H1 (cell line): ENCODE results near the gene CCDC159. TPM values are rescaled to one million over a fixed set of nuclear protein-coding genes. Genes with fewer than 3 reads are reported as not detected.

Experiments
- CTCF ChIA-PET: fragments of 300-600 bp; sonication (Branson Sonifier 250); formaldehyde crosslinking; loops from one replicate; lab custom pipeline; 2021; ENCODE audit not compliant: partially characterized antibody; lab: Charles Lee
- POLR2A ChIA-PET: fragments of 300-600 bp; sonication (Branson Sonifier 250); formaldehyde crosslinking; loops from one replicate; lab custom pipeline; 2021; ENCODE audit warnings: inconsistent platforms; ENCODE audit not compliant: partially characterized antibody; lab: Charles Lee
- DNase-seq, 2 experiments: peaks; one replicate each; pipeline versions ENCODE4 v3.0.0 to v3.0.0-alpha.2; 2010 to 2022; ENCODE audit warnings: low spot score in 2 of 2, low read depth in 1 of 2, mixed read lengths in 1 of 2
- FAIRE-seq: peaks from 2 replicates; lab custom pipeline; 2011; peaks lifted over from hg19 to GRCh38; lab: Jason Lieb, UNC
- H2AFZ ChIP-seq: 2 replicates; pipeline ENCODE4 v1.8.1; 2012; ENCODE audit warnings: low read length, inconsistent platforms
- H2AK5ac ChIP-seq: 2 replicates; pipeline ENCODE4 v1.6.1; 2013; ENCODE audit warnings: low read depth, low read length
- H2BK120ac ChIP-seq: replicated peaks from 2 replicates; pipeline ENCODE3; 2013; ENCODE audit warnings: low read depth, low read length, inconsistent platforms
- H2BK12ac ChIP-seq: 2 replicates; pipeline ENCODE4 v1.6.1; 2013; ENCODE audit warnings: low read depth, low read length
- H2BK15ac ChIP-seq: 2 replicates; pipeline ENCODE4 v1.6.1; 2013; ENCODE audit warnings: low read length
- H2BK20ac ChIP-seq: 2 replicates; pipeline ENCODE4 v1.6.1; 2013; ENCODE audit warnings: low read length
- H2BK5ac ChIP-seq: 2 replicates; pipeline ENCODE4 v1.6.1; 2013; ENCODE audit warnings: low read depth, low read length
- H3K14ac ChIP-seq: 2 replicates; pipeline ENCODE4 v1.6.1; 2013; ENCODE audit warnings: inconsistent platforms; ENCODE audit not compliant: insufficient read length
- H3K18ac ChIP-seq: 2 replicates; pipeline ENCODE4 v1.6.1; 2013; ENCODE audit warnings: low read length; ENCODE audit errors: extremely low read depth
- H3K23ac ChIP-seq: 2 replicates; pipeline ENCODE4 v1.6.1; 2013; ENCODE audit warnings: inconsistent platforms; ENCODE audit not compliant: insufficient read length
- H3K23me2 ChIP-seq: 2 replicates; pipeline ENCODE4 v1.6.1; 2013; ENCODE audit warnings: low read depth, low read length
- H3K27ac ChIP-seq: 2 replicates; pipeline ENCODE4 v1.6.1; 2011; ENCODE audit warnings: low read depth, low read length, inconsistent platforms
- H3K27me3 ChIP-seq, 4 experiments: replicated peaks in 1 of 4; 1 replicate in 1 of 4; 2 replicates in 3 of 4; pipeline versions ENCODE4 v1.6.1 to v1.8.1; 2011 to 2013; ENCODE audit warnings: low read length in 3 of 4, mild to moderate bottlenecking in 3 of 4, inconsistent platforms in 2 of 4, mixed read lengths in 2 of 4, moderate library complexity in 1 of 4; ENCODE audit not compliant: control insufficient read depth in 3 of 4, insufficient read depth in 3 of 4; ENCODE audit errors: extremely low read depth in 1 of 4
- H3K36me3 ChIP-seq, 4 experiments: 2 replicates each; pipeline versions ENCODE4 v1.6.1 to v1.8.1; 2011 to 2013; ENCODE audit warnings: mild to moderate bottlenecking in 4 of 4, low read length in 3 of 4, moderate library complexity in 2 of 4, control low read depth in 1 of 4, inconsistent platforms in 1 of 4; ENCODE audit not compliant: insufficient read depth in 4 of 4, control insufficient read depth in 2 of 4
- H3K4ac ChIP-seq: replicated peaks from 2 replicates; pipeline ENCODE3; 2013; ENCODE audit warnings: low read length, low read depth, mixed read lengths, inconsistent platforms; ENCODE audit not compliant: insufficient read length
- H3K4me1 ChIP-seq, 4 experiments: replicated peaks in 1 of 4; 1 replicate in 1 of 4; 2 replicates in 3 of 4; pipeline versions ENCODE4 v1.6.1 to v1.8.1; 2011 to 2013; ENCODE audit warnings: low read length in 3 of 4, inconsistent platforms in 2 of 4, mixed read lengths in 1 of 4; ENCODE audit not compliant: insufficient read depth in 4 of 4, control insufficient read depth in 3 of 4
- H3K4me2 ChIP-seq, 2 experiments: 2 replicates each; pipeline versions ENCODE4 v1.6.1 to v1.8.1; 2011 to 2013; ENCODE audit warnings: low read depth in 2 of 2, low read length in 2 of 2, control low read depth in 1 of 2, inconsistent platforms in 1 of 2, mild to moderate bottlenecking in 1 of 2; ENCODE audit not compliant: insufficient read depth in 1 of 2
- H3K4me3 ChIP-seq, 4 experiments: fragments of 200-600, 300-600 bp in 1 of 4; sonication (generic), shearing (Covaris generic), sonication (Bioruptor Twin) in 1 of 4; 2 replicates each; pipeline versions ENCODE4 v1.5.1 to v1.8.1; 2011 to 2016; ENCODE audit warnings: low read length in 4 of 4, low read depth in 3 of 4, control low read depth in 2 of 4, inconsistent platforms in 2 of 4, mild to moderate bottlenecking in 2 of 4, mixed read lengths in 1 of 4, moderate library complexity in 1 of 4; ENCODE audit not compliant: insufficient read depth in 2 of 4; ENCODE audit errors: extremely low read depth in 1 of 4
- H3K56ac ChIP-seq: replicated peaks from 2 replicates; pipeline ENCODE3; 2013; ENCODE audit warnings: low read depth, mild to moderate bottlenecking, mixed read lengths, low read length, inconsistent platforms; ENCODE audit not compliant: insufficient read length
- H3K79me1 ChIP-seq: 2 replicates; pipeline ENCODE4 v1.6.1; 2013; ENCODE audit warnings: low read depth, low read length, control low read depth
- H3K79me2 ChIP-seq, 2 experiments: 2 replicates each; pipeline versions ENCODE4 v1.6.1 to v1.8.1; 2012 to 2013; ENCODE audit warnings: low read length in 2 of 2, mild to moderate bottlenecking in 2 of 2, inconsistent platforms in 1 of 2; ENCODE audit not compliant: insufficient read depth in 2 of 2, control insufficient read depth in 1 of 2
- H3K9ac ChIP-seq, 4 experiments: replicated peaks in 1 of 4; 1 replicate in 1 of 4; 2 replicates in 3 of 4; pipeline versions ENCODE4 v1.6.1 to v1.8.1; 2011 to 2013; ENCODE audit warnings: low read depth in 3 of 4, low read length in 3 of 4, control low read depth in 2 of 4, mild to moderate bottlenecking in 2 of 4, moderate library complexity in 2 of 4, inconsistent platforms in 1 of 4; ENCODE audit errors: extremely low read depth in 1 of 4
- H3K9me3 ChIP-seq, 2 experiments: 2 replicates each; pipeline versions ENCODE4 v1.6.1 to v1.8.1; 2012 to 2013; ENCODE audit warnings: mild to moderate bottlenecking in 2 of 2, moderate library complexity in 2 of 2, control low read depth in 1 of 2, inconsistent platforms in 1 of 2, low read depth in 1 of 2, low read length in 1 of 2, mixed read lengths in 1 of 2; ENCODE audit not compliant: insufficient read depth in 2 of 2
- H4K20me1 ChIP-seq, 2 experiments: replicated peaks in 1 of 2; 2 replicates each; pipeline versions ENCODE3 to v1.8.1; 2011 to 2013; ENCODE audit warnings: inconsistent platforms in 2 of 2, low read length in 2 of 2, mild to moderate bottlenecking in 1 of 2; ENCODE audit not compliant: insufficient read depth in 2 of 2, control insufficient read depth in 1 of 2
- H4K5ac ChIP-seq: 2 replicates; pipeline ENCODE4 v1.6.1; 2013; ENCODE audit warnings: low read length, low read depth, mixed read lengths, inconsistent platforms; ENCODE audit not compliant: insufficient read length
- H4K8ac ChIP-seq: 2 replicates; pipeline ENCODE4 v1.8.0; 2013; ENCODE audit warnings: mild to moderate bottlenecking, moderate library complexity, low read length, inconsistent platforms; ENCODE audit not compliant: insufficient read depth; ENCODE audit errors: extremely low read depth
- H4K91ac ChIP-seq: replicated peaks from 2 replicates; pipeline ENCODE3; 2013; ENCODE audit warnings: low read length, mixed read lengths, inconsistent platforms; ENCODE audit not compliant: insufficient read length
- BCL11A ChIP-seq, 2 experiments: IDR thresholded peaks; one replicate each; pipeline ENCODE4 v1.6.1; 2011; ENCODE audit warnings: low read depth in 2 of 2, low read length in 2 of 2, mild to moderate bottlenecking in 2 of 2
- CEBPB ChIP-seq: IDR thresholded peaks from 2 replicates; pipeline ENCODE4 v1.6.1; 2012; ENCODE audit warnings: low read depth, low read length
- CREB1 ChIP-seq: IDR thresholded peaks from 2 replicates; pipeline ENCODE4 v1.6.1; 2012; ENCODE audit warnings: inconsistent platforms
- FOSL1 ChIP-seq: IDR thresholded peaks from 2 replicates; pipeline ENCODE4 v1.6.1; 2011; ENCODE audit warnings: mild to moderate bottlenecking, low read depth, low read length, moderate library complexity; ENCODE audit not compliant: insufficient read depth
- KDM5A ChIP-seq: fragments of 200-600 bp; IDR thresholded peaks from 2 replicates; pipeline ENCODE4 v1.7.1; 2012; ENCODE audit warnings: mild to moderate bottlenecking, low read length, inconsistent platforms, mixed read lengths
- MAX ChIP-seq: IDR thresholded peaks from 2 replicates; pipeline ENCODE4 v1.6.1; 2012; ENCODE audit warnings: inconsistent platforms
- NRF1 ChIP-seq: IDR thresholded peaks from 2 replicates; pipeline ENCODE4 v1.6.1; 2011; ENCODE audit warnings: mild to moderate bottlenecking, low read depth, low read length, improper control_type of control experiment
- RAD21 ChIP-seq, 2 experiments: IDR thresholded peaks in 1 of 2; conservative IDR thresholded peaks in 1 of 2; 2 replicates each; pipeline ENCODE4 v1.6.1; 2011; ENCODE audit warnings: low read depth in 2 of 2, low read length in 2 of 2, improper control_type of control experiment in 1 of 2, inconsistent platforms in 1 of 2, mild to moderate bottlenecking in 1 of 2, moderate library complexity in 1 of 2
- WGBS, 2 experiments: shearing (Covaris generic) in 1 of 2; methylation state at CpG; one replicate each; pipeline versions ENCODE4 v1.1.6 to v1.1.7; 2013 to 2015; ENCODE audit warnings: low lambda C conversion rate in 2 of 2, mixed read lengths in 2 of 2, inconsistent platforms in 1 of 2, low coverage in 1 of 2, missing lambda C conversion rate in 1 of 2; ENCODE audit not compliant: insufficient replicate concordance in 2 of 2, insufficient coverage in 1 of 2, insufficient read length in 1 of 2; ENCODE audit errors: extremely low coverage in 1 of 2, missing lambda C conversion rate in 1 of 2; 5-methylcytosine and 5-hydroxymethylcytosine counted together
- polyA plus RNA-seq, 7 experiments: library from polyadenylated mRNA; depleted of rRNA in 3 of 7; stranded (reverse) in 5 of 7; unstranded in 2 of 7; fragments of >200 nt in 5 of 7; fragments of 200-250 nt in 2 of 7; gene quantifications; 1 replicate in 5 of 7; 2 replicates in 1 of 7; 4 replicates in 1 of 7; pipeline versions ENCODE4 v1.2.1 to v1.2.3, GENCODE V29; 2011 to 2013; ENCODE audit warnings: missing spikeins in 2 of 7, mixed read lengths in 2 of 7
- total RNA-seq: library from RNA; stranded (reverse); fragmentation: NEBNext Ultra II Directional; extraction: Animal tissue kit (Norgen Biotek cat#: 25700); gene quantifications from 2 replicates; pipeline ENCODE4 v1.2.1, GENCODE V29; 2021

The CCDC159 gene
- total and polyA plus RNA-seq, 2 of the 8 experiments (the other 6 are each of a cell fraction or from before 2014, with no cell fraction given) = 4.0 to 5.4 TPM

- no peak overlapping the region for H2BK15ac ChIP-seq
- H3K14ac ChIP-seq = no peak overlapping the region
- no peak overlapping the region for H2AK5ac ChIP-seq
- H3K27me3 ChIP-seq = no peaks in the 10 kb centered on the region; a peak in 2 of 7 replicates
- H2BK12ac ChIP-seq = no peak overlapping the region; the same call in 1 of the 2 replicates
- POLR2A ChIA-PET = no interaction called here
- no peak overlapping the region for H4K5ac ChIP-seq
- CTCF ChIA-PET = interaction anchor here (0.9 kb wide), 1 partner anchor 82 kb away, joined by 3 read pairs; no protein-coding TSS in a partner anchor
- no peak overlapping the region for H4K8ac ChIP-seq
- peaks cover 0 to 2% (median under 1%) of the 10 kb centered on the region in 4 experiments; a peak in 2 of 7 replicates for H3K4me1 ChIP-seq
- no peaks in the 10 kb centered on the region for H3K9me3 ChIP-seq
- no peak overlapping the region for H3K4me2 ChIP-seq
- H3K56ac ChIP-seq = no peak overlapping the region
- H2BK5ac ChIP-seq = no peak overlapping the region
- no peak overlapping the region for H2AFZ ChIP-seq
- no peak overlapping the region for H3K27ac ChIP-seq
- no peak overlapping the region for H3K18ac ChIP-seq
- no peak overlapping the region for H3K23ac ChIP-seq
- no peaks in the 10 kb centered on the region for H3K36me3 ChIP-seq
- TF ChIP-seq CEBPB = no peak
- no peak for TF ChIP-seq RAD21 (IDR thresholded peaks at IDR 0.05 in 1 of 2, conservative IDR thresholded peaks at IDR 0.05 in 1 of 2; ENCODE audit: low read depth in 2 of 2, low read length in 2 of 2)
- no peak for TF ChIP-seq KDM5A
- no peak for TF ChIP-seq BCL11A (IDR thresholded peaks at IDR 0.05; ENCODE audit: low read depth in 2 of 2, low read length in 2 of 2)
- no peak for TF ChIP-seq NRF1
- TF ChIP-seq MAX = no peak
- TF ChIP-seq CREB1 = no peak
- no peak for TF ChIP-seq FOSL1
- TF ChIP-seq, all 59 proteins: peak for 0
- FAIRE-seq = no peak
- Histone ChIP-seq H3K79me2 (no peaks in the 10 kb centered on the region), H3K4me3 (no peak overlapping the region), H2BK20ac (no peak overlapping the region), H2BK120ac (no peak overlapping the region), H4K91ac (no peak overlapping the region), H3K79me1 (no peaks in the 10 kb centered on the region), H3K23me2 (no peaks in the 10 kb centered on the region), H3K4ac (no peak overlapping the region), H3K9ac (no peak overlapping the region), H4K20me1 (no peaks in the 10 kb centered on the region)
- WGBS, 2 experiments = 86% methylated on average over 9 of the region's 11 CpGs; no CpG with 5 or more reads in 1 of the 2 experiments
- DNase-seq = no peak
These were observed 45.6 kb upstream of the CCDC159 start for GRCh38 chr19:11300811-11301120.
